Pancreas (tissue), 10 donors: ENCODE data around the gene SLCO2A1. TPM values are rescaled to one million over a fixed set of nuclear protein-coding genes. Genes with fewer than 3 reads are reported as not detected.

Source experiments
- ATAC-seq, 4 donors: fragments of 200-7000 bp; cut with Tn5 transposase; one replicate each; pipeline versions ENCODE4 v1.8.0 to v1.9.1; 2020; ENCODE audit warnings: mild to moderate bottlenecking in 4 of 4, moderate library complexity in 4 of 4
- DNase-seq, 6 donors: peaks; one replicate each; pipeline ENCODE4 v3.0.0-alpha.2; 2020
- FAIRE-seq: peaks from 2 replicates; lab custom pipeline; 2012; peaks lifted over from hg19 to GRCh38; lab: Jason Lieb, UNC
- H3K27ac ChIP-seq, 4 donors: fragments of 200-600 bp; sonication (generic); 1 replicate in 3 of 4; 2 replicates in 1 of 4; pipeline versions ENCODE4 v1.5.0 to v1.8.0; 2020
- H3K27me3 ChIP-seq, 4 donors: fragments of 200-600 bp; one replicate each; pipeline ENCODE4 v1.8.0; 2021
- H3K36me3 ChIP-seq, 3 donors: fragments of 200-600 bp; sonication (generic) in 1 of 3; one replicate each; pipeline versions ENCODE4 v1.5.0 to v1.8.0; 2020 to 2021
- H3K4me1 ChIP-seq, 3 donors: fragments of 200-600 bp; one replicate each; pipeline ENCODE4 v1.8.0; 2021
- H3K4me3 ChIP-seq, 4 donors: fragments of 200-600 bp; sonication (generic) in 2 of 4; one replicate each; pipeline versions ENCODE4 v1.5.0 to v1.8.0; 2020 to 2021
- H3K9me3 ChIP-seq, 4 donors: fragments of 200-600 bp; one replicate each; pipeline ENCODE4 v1.8.0; 2021
- WGBS, 2 donors: extraction: QIAGEN DNeasy Blood & Tissue Kit; methylation state at CpG; one replicate each; pipeline ENCODE4 v1.1.7; 2013; 5-methylcytosine and 5-hydroxymethylcytosine counted together
- intact Hi-C, 3 donors: fragments of 100-400 bp; cut with DNase I; formaldehyde crosslinking; loops; one replicate each; pipeline versions ENCODE4 v1.11.1 to v1.14.2; 2022
- polyA plus RNA-seq, 2 donors: library from polyadenylated mRNA; stranded (reverse); fragments of 200-250 nt; gene quantifications; one replicate each; pipeline ENCODE4 v1.2.3, GENCODE V29; 2013
- total RNA-seq, 6 donors: library from RNA; stranded (reverse); fragmentation: NEBNext Ultra II Directional in 4 of 6; extraction: Animal tissue kit (Norgen Biotek cat#: 25700) in 4 of 6; gene quantifications; one replicate each; pipeline versions ENCODE4 v1.2.1 to v1.2.4, GENCODE V29; 2021 to 2023
- TF ChIP-seq, protein P1 (sequence below), 4 donors: fragments of 200-600 bp; sonication (generic) in 3 of 4; IDR thresholded peaks; one replicate each; pipeline versions ENCODE4 v1.5.0 to v1.8.0; 2021; ENCODE audit warnings: antibody characterized with exemption in 4 of 4
- donor health status: healthy with polysubstance abuse.
- donor health status: DM: no; HTN: no; CAD: no; lungs with moderate emphysema.
- donor health status: DM: no; HTN: no; CAD: no.
- donor health status: control.
- donor health status: control.
- donor health status: Bipolar disorder and iron deficiency.
- donor health status: DM: yes; HTN: yes; CAD: no.
- donor health status: DM: no; HTN: no; CAD: no.
- donor health status: DM: no; HTN: no; CAD: no.
- donor health status: DM: yes; HTN: yes; CAD: no.

The SLCO2A1 gene
- total and polyA plus RNA-seq, 8 donors, result 4.6 to 17.5 (median 10.4) TPM

GRCh38 chr3:133979553-133979952, 50.2 kb downstream of the SLCO2A1 start:
- intact Hi-C loops, result no loop called here
- 58 to 68% methylated on average over 7 of the region's 7 CpGs for WGBS, 2 donors
- DNase-seq (no peak), ATAC-seq (no peak), FAIRE-seq (no peak)
- TF ChIP-seq, protein P1, sequence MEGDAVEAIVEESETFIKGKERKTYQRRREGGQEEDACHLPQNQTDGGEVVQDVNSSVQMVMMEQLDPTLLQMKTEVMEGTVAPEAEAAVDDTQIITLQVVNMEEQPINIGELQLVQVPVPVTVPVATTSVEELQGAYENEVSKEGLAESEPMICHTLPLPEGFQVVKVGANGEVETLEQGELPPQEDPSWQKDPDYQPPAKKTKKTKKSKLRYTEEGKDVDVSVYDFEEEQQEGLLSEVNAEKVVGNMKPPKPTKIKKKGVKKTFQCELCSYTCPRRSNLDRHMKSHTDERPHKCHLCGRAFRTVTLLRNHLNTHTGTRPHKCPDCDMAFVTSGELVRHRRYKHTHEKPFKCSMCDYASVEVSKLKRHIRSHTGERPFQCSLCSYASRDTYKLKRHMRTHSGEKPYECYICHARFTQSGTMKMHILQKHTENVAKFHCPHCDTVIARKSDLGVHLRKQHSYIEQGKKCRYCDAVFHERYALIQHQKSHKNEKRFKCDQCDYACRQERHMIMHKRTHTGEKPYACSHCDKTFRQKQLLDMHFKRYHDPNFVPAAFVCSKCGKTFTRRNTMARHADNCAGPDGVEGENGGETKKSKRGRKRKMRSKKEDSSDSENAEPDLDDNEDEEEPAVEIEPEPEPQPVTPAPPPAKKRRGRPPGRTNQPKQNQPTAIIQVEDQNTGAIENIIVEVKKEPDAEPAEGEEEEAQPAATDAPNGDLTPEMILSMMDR (IDR thresholded peaks at IDR 0.05), result no peak
- Histone ChIP-seq H3K4me1 (no peaks in the 10 kb centered on the region), H3K4me3 (no peak overlapping the region), H3K27ac (no peak overlapping the region), H3K27me3 (no peaks in the 10 kb centered on the region), H3K9me3 (no peaks in the 10 kb centered on the region), H3K36me3 (no peaks in the 10 kb centered on the region)

DNA sequence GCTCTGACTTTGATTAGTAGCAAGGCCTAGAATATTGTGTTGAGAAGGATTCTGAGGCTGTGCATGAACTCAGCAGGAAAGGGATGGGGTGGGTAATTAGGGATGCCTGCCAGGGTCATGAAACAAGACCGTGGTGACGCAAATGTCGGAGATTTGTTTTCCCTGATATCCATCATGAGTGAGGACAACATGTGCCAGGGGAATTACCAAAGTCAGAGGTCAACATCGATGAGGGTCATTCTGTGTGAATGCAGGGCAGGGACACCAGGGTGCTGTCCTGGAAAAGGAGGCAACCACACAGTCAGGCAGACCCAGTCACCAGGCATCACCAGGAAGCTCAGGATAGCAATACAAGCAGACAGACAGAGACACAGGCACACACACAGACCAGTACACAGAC, 52.2 kb downstream of the SLCO2A1 start:
- no peak for FAIRE-seq
- TF ChIP-seq, protein P1 (IDR thresholded peaks at IDR 0.05), result no peak
- intact Hi-C loops, result no loop called here

GRCh38 chr3:133973249-133973980, 56.3 kb downstream of the SLCO2A1 start:
- Histone ChIP-seq H3K27ac (no peak overlapping the region), H3K36me3 (no peaks in the 10 kb centered on the region), H3K9me3 (no peaks in the 10 kb centered on the region), H3K27me3 (no peaks in the 10 kb centered on the region), H3K4me3 (no peak overlapping the region), H3K4me1 (no peaks in the 10 kb centered on the region)
- TF ChIP-seq, protein P1 (IDR thresholded peaks at IDR 0.05), result no peak
- FAIRE-seq, result no peak
- 84 to 90% methylated on average over 8 of the region's 8 CpGs for WGBS, 2 donors
- ATAC-seq, result no peak
- intact Hi-C loops, result no loop called here
- DNase-seq, result no peak

More for the DNA sequence above, 52.2 kb downstream of the SLCO2A1 start:
- Histone ChIP-seq H3K9me3 (no peaks in the 10 kb centered on the region), H3K4me3 (no peak overlapping the region), H3K36me3 (no peaks in the 10 kb centered on the region), H3K4me1 (no peaks in the 10 kb centered on the region), H3K27ac (no peak overlapping the region), H3K27me3 (no peaks in the 10 kb centered on the region)
- DNase-seq, result no peak
- no peak for ATAC-seq
- WGBS, 2 donors, result 71% methylated on average over 4 of the region's 4 CpGs

DNA sequence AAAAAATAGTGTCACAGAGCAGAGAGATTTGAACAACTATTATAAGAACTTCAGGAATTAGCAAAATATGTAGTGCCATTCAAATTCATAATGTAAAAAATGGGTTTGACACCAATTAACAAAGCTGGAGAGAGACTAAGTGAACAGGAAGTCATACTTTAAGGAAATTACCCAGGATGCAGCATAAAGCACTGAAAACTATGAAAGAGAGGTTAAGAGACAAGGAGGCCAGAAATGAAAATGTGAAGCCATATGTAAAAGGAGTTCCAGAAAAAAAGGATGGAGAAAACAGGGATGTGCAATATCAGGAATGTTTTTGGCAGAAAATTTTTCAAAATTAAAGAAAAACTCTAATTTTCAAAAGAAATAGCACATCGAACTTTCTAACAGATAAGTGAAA, 57.6 kb downstream of the SLCO2A1 start:
- H3K9me3 ChIP-seq, result no peaks in the 10 kb centered on the region
- no peak for ATAC-seq
- WGBS, 2 donors, result 89 to 100% methylated on average over 1 of the region's 1 CpG
- H3K4me3 ChIP-seq, result no peak overlapping the region
- H3K4me1 ChIP-seq, result no peaks in the 10 kb centered on the region
- FAIRE-seq, result no peak
- H3K36me3 ChIP-seq, result no peaks in the 10 kb centered on the region
- H3K27ac ChIP-seq, result no peak overlapping the region
- H3K27me3 ChIP-seq, result no peaks in the 10 kb centered on the region
- intact Hi-C loops, result no loop called here
- DNase-seq, result no peak
- TF ChIP-seq, protein P1 (IDR thresholded peaks at IDR 0.05), result no peak

DNA sequence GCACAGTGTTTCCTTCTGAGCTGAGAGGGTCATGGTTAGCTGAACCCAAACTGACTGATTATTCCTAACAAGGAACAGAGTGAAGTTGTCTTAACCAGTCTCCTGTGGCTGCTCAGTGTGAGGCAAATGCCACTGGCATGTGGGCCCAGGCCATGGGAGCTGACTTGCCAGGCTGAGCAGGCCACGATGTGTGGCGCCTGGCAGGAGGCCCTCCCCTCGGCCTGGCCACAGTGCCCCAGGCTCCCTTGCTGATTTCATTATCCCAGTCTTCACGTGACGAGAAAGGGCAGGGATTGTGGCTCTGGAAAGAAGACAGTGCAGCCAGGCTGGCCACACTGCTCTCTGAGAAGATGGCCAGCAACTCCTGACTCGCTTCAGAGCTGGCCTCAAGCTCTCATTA, 58.8 kb downstream of the SLCO2A1 start:
- TF ChIP-seq, protein P1 (IDR thresholded peaks at IDR 0.05), result no peak
- FAIRE-seq (no peak), DNase-seq (no peak), ATAC-seq (no peak)
- no peaks in the 10 kb centered on the region for H3K9me3 ChIP-seq
- WGBS, 2 donors, result 70 to 92% methylated on average over 6 of the region's 6 CpGs
- H3K36me3 ChIP-seq, result no peaks in the 10 kb centered on the region
- H3K4me1 ChIP-seq, result no peaks in the 10 kb centered on the region
- no peak overlapping the region for H3K4me3 ChIP-seq
- H3K27me3 ChIP-seq, result no peaks in the 10 kb centered on the region
- intact Hi-C loops, result no loop called here
- no peak overlapping the region for H3K27ac ChIP-seq
